HEK293 (cell line): ENCODE data around the gene ASIC4.

ENCODE experiments used
- HOXD13 ChIP-seq: sonication (generic); formaldehyde crosslinking; IDR thresholded peaks from 2 replicates; pipeline ENCODE4 v1.8.0; 2022; ENCODE audit warnings: missing genetic modification reagents, borderline replicate concordance
- INSM2 ChIP-seq: fragments of 450-650 bp; formaldehyde crosslinking; IDR thresholded peaks from 2 replicates; pipeline ENCODE4 v1.5.1; 2016; ENCODE audit warnings: missing biosample characterization, missing genetic modification characterization
- KLF7 ChIP-seq: fragments of 450-650 bp; formaldehyde crosslinking; IDR thresholded peaks from 2 replicates; pipeline ENCODE4 v1.5.1; 2016; ENCODE audit warnings: missing biosample characterization, missing genetic modification characterization, borderline replicate concordance
- MZF1 ChIP-seq: fragments of 450-650 bp; formaldehyde crosslinking; IDR thresholded peaks from 2 replicates; pipeline ENCODE4 v1.5.1; 2017; ENCODE audit warnings: missing biosample characterization, missing genetic modification characterization, borderline replicate concordance
- SCRT2 ChIP-seq: fragments of 450-650 bp; formaldehyde crosslinking; IDR thresholded peaks from 2 replicates; pipeline ENCODE4 v1.5.1; 2016; ENCODE audit warnings: missing biosample characterization, missing genetic modification characterization
- SP3 ChIP-seq: fragments of 450-650 bp; formaldehyde crosslinking; IDR thresholded peaks from 2 replicates; pipeline ENCODE4 v1.5.1; 2016; ENCODE audit warnings: missing biosample characterization, missing genetic modification characterization
- ZBTB10 ChIP-seq: fragments of 450-650 bp; formaldehyde crosslinking; IDR thresholded peaks from 2 replicates; pipeline ENCODE4 v1.5.1; 2016; ENCODE audit warnings: missing biosample characterization, missing genetic modification characterization
- ZBTB11 ChIP-seq: fragments of 450-650 bp; formaldehyde crosslinking; conservative IDR thresholded peaks from 2 replicates; pipeline ENCODE4 v1.5.1; 2016; ENCODE audit warnings: low read depth, missing biosample characterization, missing genetic modification characterization
- ZBTB17 ChIP-seq: fragments of 450-650 bp; formaldehyde crosslinking; IDR thresholded peaks from 2 replicates; pipeline ENCODE4 v1.5.1; 2016; ENCODE audit warnings: missing biosample characterization, missing genetic modification characterization
- ZFP41 ChIP-seq: fragments of 450-650 bp; formaldehyde crosslinking; IDR thresholded peaks from 2 replicates; pipeline ENCODE4 v1.5.1; 2016; ENCODE audit warnings: missing biosample characterization, missing genetic modification characterization, borderline replicate concordance
- ZNF112 ChIP-seq: fragments of 450-650 bp; formaldehyde crosslinking; IDR thresholded peaks from 2 replicates; pipeline ENCODE4 v1.5.0; 2017; ENCODE audit warnings: missing biosample characterization, missing genetic modification characterization
- ZNF114 ChIP-seq: fragments of 450-650 bp; formaldehyde crosslinking; IDR thresholded peaks from 2 replicates; pipeline ENCODE4 v1.5.0; 2017; ENCODE audit warnings: missing biosample characterization, missing genetic modification characterization
- ZNF121 ChIP-seq: fragments of 450-650 bp; formaldehyde crosslinking; IDR thresholded peaks from 2 replicates; pipeline ENCODE4 v1.5.1; 2016; ENCODE audit warnings: missing biosample characterization, missing genetic modification characterization
- ZNF140 ChIP-seq: fragments of 450-650 bp; formaldehyde crosslinking; IDR thresholded peaks from 2 replicates; pipeline ENCODE4 v1.5.1; 2016; ENCODE audit warnings: missing biosample characterization, missing genetic modification characterization
- ZNF18 ChIP-seq: fragments of 450-650 bp; formaldehyde crosslinking; IDR thresholded peaks from 2 replicates; pipeline ENCODE4 v1.5.1; 2016; ENCODE audit warnings: missing biosample characterization, missing genetic modification characterization
- ZNF280C ChIP-seq: fragments of 450-650 bp; formaldehyde crosslinking; IDR thresholded peaks from 2 replicates; pipeline ENCODE4 v1.5.1; 2016; ENCODE audit warnings: missing biosample characterization, missing genetic modification characterization
- ZNF335 ChIP-seq: fragments of 450-650 bp; formaldehyde crosslinking; conservative IDR thresholded peaks from 2 replicates; pipeline ENCODE4 v1.5.1; 2016; ENCODE audit warnings: missing biosample characterization, missing genetic modification characterization
- ZNF354C ChIP-seq: fragments of 450-650 bp; formaldehyde crosslinking; IDR thresholded peaks from 2 replicates; pipeline ENCODE4 v1.5.1; 2016; ENCODE audit warnings: missing biosample characterization, missing genetic modification characterization, low read depth, borderline replicate concordance
- ZNF426 ChIP-seq: fragments of 450-650 bp; formaldehyde crosslinking; IDR thresholded peaks from 2 replicates; pipeline ENCODE4 v1.5.1; 2017; ENCODE audit warnings: missing biosample characterization, missing genetic modification characterization, mild to moderate bottlenecking, inconsistent platforms, moderate library complexity
- ZNF510 ChIP-seq: fragments of 450-650 bp; formaldehyde crosslinking; IDR thresholded peaks from 2 replicates; pipeline ENCODE4 v1.5.1; 2018; ENCODE audit warnings: mild to moderate bottlenecking, missing genetic modification characterization, missing biosample characterization; ENCODE audit not compliant: insufficient replicate concordance
- ZNF600 ChIP-seq: fragments of 450-650 bp; formaldehyde crosslinking; IDR thresholded peaks from 2 replicates; pipeline ENCODE4 v1.5.1; 2016; ENCODE audit warnings: missing biosample characterization, missing genetic modification characterization
- ZNF610 ChIP-seq: fragments of 450-650 bp; formaldehyde crosslinking; IDR thresholded peaks from 2 replicates; pipeline ENCODE4 v1.5.1; 2016; ENCODE audit warnings: missing biosample characterization, missing genetic modification characterization, borderline replicate concordance
- ZNF621 ChIP-seq: fragments of 450-650 bp; formaldehyde crosslinking; IDR thresholded peaks from 2 replicates; pipeline ENCODE4 v1.5.1; 2017; ENCODE audit warnings: missing biosample characterization, missing genetic modification characterization
- ZNF639 ChIP-seq: fragments of 450-650 bp; formaldehyde crosslinking; IDR thresholded peaks from 2 replicates; pipeline ENCODE4 v1.5.1; 2016; ENCODE audit warnings: missing biosample characterization, missing genetic modification characterization
- ZNF768 ChIP-seq: fragments of 450-650 bp; formaldehyde crosslinking; IDR thresholded peaks from 2 replicates; pipeline ENCODE4 v1.5.1; 2018; ENCODE audit warnings: missing biosample characterization, mild to moderate bottlenecking, missing genetic modification characterization
- ZNF843 ChIP-seq: fragments of 450-650 bp; formaldehyde crosslinking; IDR thresholded peaks from 2 replicates; pipeline ENCODE4 v1.5.1; 2016; ENCODE audit warnings: missing biosample characterization, missing genetic modification characterization
- ZXDB ChIP-seq: fragments of 450-650 bp; formaldehyde crosslinking; IDR thresholded peaks from 2 replicates; pipeline ENCODE4 v1.5.1; 2016; ENCODE audit warnings: missing biosample characterization, missing genetic modification characterization

The ASIC4 gene

GRCh38 chr2:219498280-219499057, 15.8 kb upstream of the ASIC4 start, which contains the start of gene GMPPA (continued):
- TF ChIP-seq ZNF18 (tag by site-specific recombination) (no peak), ZNF280C (tag by site-specific recombination) (no peak), ZNF639 (no peak), ZNF335 (peak; percentile 42), ZNF510 (tag by site-specific recombination) (no peak), ZNF121 (no peak), ZNF610 (no peak), SP3 (peak; percentile 79), ZNF621 (tag by site-specific recombination) (no peak), ZNF843 (tag by site-specific recombination) (no peak), ZBTB10 (no peak), ZBTB11 (peak; percentile 37; the same call in 1 of the 2 replicates), ZNF426 (tag by site-specific recombination) (no peak), MZF1 (no peak), HOXD13 (CRISPR knock-in tag) (no peak), ZFP41 (tag by site-specific recombination) (no peak), INSM2 (no peak), ZNF114 (no peak), ZNF112 (tag by site-specific recombination) (no peak), ZXDB (tag by site-specific recombination) (peak; percentile 81), ZNF600 (tag by site-specific recombination) (0 out of 2 replicates have a peak, but pooled peaks have one; percentile 15), ZNF354C (tag by site-specific recombination) (no peak), ZNF768 (tag by site-specific recombination) (no peak), ZNF140 (tag by site-specific recombination) (no peak), SCRT2 (tag by site-specific recombination) (no peak), KLF7 (tag by site-specific recombination) (no peak), ZBTB17 (tag by site-specific recombination) (peak; percentile 73)
